NB4 (cell line): Measurements from ENCODE around the gene RERE.

ENCODE experiments used
- DNase-seq: peaks from one replicate; pipeline ENCODE4 v3.0.0; 2010; ENCODE audit warnings: low read depth
- H3K4me3 ChIP-seq: one replicate; pipeline ENCODE4 v1.5.1; 2011; ENCODE audit warnings: mild to moderate bottlenecking, low read depth, low read length, moderate library complexity
- CTCF ChIP-seq: IDR thresholded peaks from one replicate; pipeline ENCODE4 v1.5.1; 2012; ENCODE audit warnings: low read depth, low read length
- MAX ChIP-seq: IDR thresholded peaks from 2 replicates; pipeline ENCODE4 v1.6.1; 2011; ENCODE audit warnings: low read depth, low read length
- MYC ChIP-seq: IDR thresholded peaks from 2 replicates; pipeline ENCODE4 v1.6.1; 2011; ENCODE audit warnings: low read depth, low read length
- POLR2A ChIP-seq: IDR thresholded peaks from 2 replicates; pipeline ENCODE4 v1.6.1; 2011; ENCODE audit warnings: mild to moderate bottlenecking; ENCODE audit not compliant: insufficient read length; ENCODE audit errors: extremely low read depth

Gene RERE

GRCh38 chr1:8687538-8687937 is 129.9 kb downstream of the RERE start:
- TF ChIP-seq CTCF (no peak), MYC (no peak), POLR2A (no peak), MAX (no peak)
- H3K4me3 ChIP-seq, result no peak overlapping the region
- DNase-seq, result no peak

GRCh38 chr1:8687039-8687438 is 130.4 kb downstream of the RERE start:
- DNase-seq, result no peak
- TF ChIP-seq MAX (no peak), CTCF (no peak), POLR2A (no peak), MYC (no peak)
- H3K4me3 ChIP-seq, result no peak overlapping the region

- DNase-seq, result no peak
- H3K4me3 ChIP-seq, result no peak overlapping the region
- TF ChIP-seq MYC (no peak), CTCF (no peak), POLR2A (no peak), MAX (no peak)
Observed at GRCh38 chr1:8685463-8685862, 132.0 kb downstream of the RERE start.

GRCh38 chr1:8684590-8684989 is 132.8 kb downstream of the RERE start:
- TF ChIP-seq POLR2A (no peak), MYC (no peak), MAX (no peak), CTCF (no peak)
- DNase-seq, result no peak
- H3K4me3 ChIP-seq, result no peak overlapping the region

- no peak for DNase-seq
- no peak for TF ChIP-seq MAX
- no peak for TF ChIP-seq CTCF
- TF ChIP-seq POLR2A, result no peak
- H3K4me3 ChIP-seq, result no peak overlapping the region
Observed at GRCh38 chr1:8682573-8682972, 134.9 kb downstream of the RERE start.

- DNase-seq, result no peak
- TF ChIP-seq POLR2A (no peak), MAX (no peak), MYC (no peak), CTCF (no peak)
Observed at GRCh38 chr1:8681911-8682310, 135.5 kb downstream of the RERE start.

More at GRCh38 chr1:8681911-8682310, 135.5 kb downstream of the RERE start:
- H3K4me3 ChIP-seq, result no peak overlapping the region
